Measurements from ENCODE around the gene SAMD4A. TPM values are rescaled to one million over a fixed set of nuclear protein-coding genes. Genes with fewer than 3 reads are reported as not detected.

Gene SAMD4A
- total RNA-seq, 1 experiment from 2014 or later = 77.2 TPM

DNA sequence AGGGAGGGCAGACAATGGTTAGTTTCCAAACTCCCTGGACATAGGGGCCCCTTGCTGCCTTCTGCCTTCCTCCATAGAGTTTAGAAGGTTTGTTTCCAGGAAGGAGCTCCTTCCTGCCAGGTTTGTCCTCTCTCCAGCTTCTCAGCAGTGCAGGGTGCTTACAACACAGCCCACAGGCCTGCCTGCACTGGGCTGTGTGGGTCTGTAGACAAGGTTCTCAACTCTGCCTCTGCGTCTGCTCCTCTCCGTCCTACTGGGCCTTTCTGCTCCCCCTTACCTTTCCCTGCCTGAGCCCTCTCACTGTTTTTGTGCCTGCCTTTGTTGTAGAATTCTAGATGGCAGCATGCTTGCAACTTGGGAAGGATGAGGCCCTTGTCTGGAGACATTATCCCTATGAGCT is 124.0 kb downstream of the SAMD4A start:
- Histone ChIP-seq H2AFZ (ENCODE audit: low read length) (no peak overlapping the region), H3K9me3 (ENCODE audit: low read length) (no peaks in the 10 kb centered on the region), H3K27ac (ENCODE audit: low read length) (no peak overlapping the region), H3K4me2 (ENCODE audit: low read depth, low read length, poor library complexity, severe bottlenecking) (no peak overlapping the region), H3K9ac (ENCODE audit: low read length) (no peak overlapping the region), H4K20me1 (ENCODE audit: insufficient read depth, low read depth, low read length) (no peaks in the 10 kb centered on the region; the same call in 1 of the 2 replicates), H3K9me2 (replicated peaks; ENCODE audit: insufficient read depth, low read length) (no peaks in the 10 kb centered on the region), H3K27me3 (ENCODE audit: low read length) (no peaks in the 10 kb centered on the region), H3K4me1 (ENCODE audit: low read length) (peaks cover 4% of the 10 kb centered on the region), H3K36me3 (ENCODE audit: insufficient read depth, low read length) (peaks cover 25% of the 10 kb centered on the region), H3K79me2 (ENCODE audit: low read length) (peaks cover 97% of the 10 kb centered on the region), H3K4me3 (ENCODE audit: low read length) (no peak overlapping the region)
- DNase-seq = no peak

DNA sequence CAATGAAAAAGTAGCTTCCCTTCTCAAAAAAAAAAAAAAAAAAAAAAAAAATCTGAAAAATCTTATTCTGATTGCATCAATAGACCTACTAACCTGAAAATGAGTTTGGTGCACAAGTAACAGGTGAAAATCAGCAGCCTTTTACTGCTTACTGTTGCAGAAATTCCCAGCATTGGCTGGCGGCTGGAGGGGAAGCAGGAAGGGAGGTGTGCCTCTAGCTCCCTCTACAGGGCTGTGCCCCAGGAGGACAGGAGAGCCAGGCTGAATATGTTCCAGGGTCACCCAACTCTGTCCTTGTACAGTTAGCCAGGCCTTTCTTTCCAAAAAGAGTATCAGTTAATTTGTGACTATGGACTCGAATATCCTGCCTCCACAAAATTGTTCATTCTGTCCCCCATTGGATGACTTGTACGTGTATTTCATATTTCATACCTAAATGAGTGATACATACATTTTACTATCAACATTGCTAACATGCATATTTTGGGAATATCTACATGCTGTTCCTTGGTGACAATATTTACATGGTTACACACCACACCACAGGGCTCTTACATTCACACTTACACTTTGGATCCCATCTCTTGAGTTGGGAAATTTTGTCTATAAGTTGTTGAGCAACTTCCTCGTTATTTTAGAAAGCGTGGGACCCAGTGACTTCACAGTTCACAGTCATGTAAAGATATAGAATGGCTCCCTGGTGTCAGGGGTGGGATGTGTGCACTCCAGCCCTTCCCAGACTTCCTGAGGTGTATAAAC is 124.8 kb downstream of the SAMD4A start:
- Histone ChIP-seq H3K9ac (ENCODE audit: low read length) (no peak overlapping the region), H3K4me1 (ENCODE audit: low read length) (peaks cover 8% of the 10 kb centered on the region), H3K4me2 (ENCODE audit: low read depth, low read length, poor library complexity, severe bottlenecking) (no peak overlapping the region), H3K9me3 (ENCODE audit: low read length) (no peaks in the 10 kb centered on the region), H2AFZ (ENCODE audit: low read length) (no peak overlapping the region), H4K20me1 (ENCODE audit: insufficient read depth, low read depth, low read length) (no peaks in the 10 kb centered on the region; the same call in 1 of the 2 replicates), H3K36me3 (ENCODE audit: insufficient read depth, low read length) (peaks cover 25% of the 10 kb centered on the region), H3K9me2 (replicated peaks; ENCODE audit: insufficient read depth, low read length) (no peaks in the 10 kb centered on the region), H3K27ac (ENCODE audit: low read length) (no peak overlapping the region), H3K79me2 (ENCODE audit: low read length) (peaks cover 97% of the 10 kb centered on the region), H3K27me3 (ENCODE audit: low read length) (no peaks in the 10 kb centered on the region), H3K4me3 (ENCODE audit: low read length) (no peak overlapping the region)
- DNase-seq = peak; percentile 82

DNA sequence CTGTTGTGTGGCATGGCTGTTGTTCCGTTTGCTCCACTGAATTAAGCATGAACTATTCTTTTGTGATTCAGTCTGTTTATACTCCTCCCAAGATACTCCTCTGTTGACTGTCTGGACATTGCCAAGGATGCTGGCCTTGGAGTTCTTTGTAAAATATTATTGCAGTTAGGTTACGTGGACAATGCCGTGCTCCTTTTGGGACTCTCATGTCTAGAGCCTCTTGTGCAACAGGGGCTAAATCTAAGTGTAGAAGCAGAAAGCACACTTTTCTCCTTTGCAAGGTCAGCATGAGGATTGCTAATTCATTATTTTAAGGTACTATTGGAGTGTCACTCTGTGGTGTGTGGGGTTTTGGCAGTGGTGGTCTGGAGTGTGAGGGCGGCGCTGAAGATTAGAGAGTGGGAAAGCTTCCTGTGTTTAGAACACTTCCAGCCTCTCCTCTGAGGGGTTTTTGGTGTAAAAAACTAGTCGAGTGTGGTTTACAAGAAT is 125.4 kb downstream of the SAMD4A start:
- H3K79me2 ChIP-seq (ENCODE audit: low read length) = peaks cover 97% of the 10 kb centered on the region
- H4K20me1 ChIP-seq (ENCODE audit: insufficient read depth, low read depth, low read length) = no peaks in the 10 kb centered on the region; the same call in 1 of the 2 replicates
- H3K36me3 ChIP-seq (ENCODE audit: insufficient read depth, low read length) = peaks cover 25% of the 10 kb centered on the region
- no peak overlapping the region for H3K9ac ChIP-seq (ENCODE audit: low read length)
- no peaks in the 10 kb centered on the region for H3K9me2 ChIP-seq (replicated peaks; ENCODE audit: insufficient read depth, low read length)
- H3K9me3 ChIP-seq (ENCODE audit: low read length) = no peaks in the 10 kb centered on the region
- H3K4me3 ChIP-seq (ENCODE audit: low read length) = no peak overlapping the region
- no peak overlapping the region for H3K4me2 ChIP-seq (ENCODE audit: low read depth, low read length, poor library complexity, severe bottlenecking)
- no peaks in the 10 kb centered on the region for H3K27me3 ChIP-seq (ENCODE audit: low read length)
- DNase-seq = no peak
- peaks cover 13% of the 10 kb centered on the region for H3K4me1 ChIP-seq (ENCODE audit: low read length)
- no peak overlapping the region for H3K27ac ChIP-seq (ENCODE audit: low read length)
- no peak overlapping the region for H2AFZ ChIP-seq (ENCODE audit: low read length)

DNA sequence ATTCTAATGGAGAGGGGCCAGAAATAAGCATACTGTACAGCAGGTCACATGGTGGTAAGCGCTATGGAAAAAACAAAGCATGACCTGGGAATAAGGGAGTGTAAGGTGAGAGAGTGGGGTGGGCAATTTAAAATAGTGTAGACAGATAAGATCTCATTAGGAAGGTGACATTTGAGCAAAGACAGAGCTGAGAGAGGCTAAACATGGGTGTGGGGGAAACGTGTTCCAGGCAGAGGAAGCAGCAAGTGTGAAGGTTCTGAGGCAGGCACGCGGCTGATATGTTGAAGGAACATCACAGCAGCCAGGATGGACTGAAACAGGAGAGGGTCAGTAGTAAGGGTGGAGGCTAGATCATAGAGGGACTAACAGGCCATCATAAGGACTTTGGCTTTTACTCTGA is 126.8 kb downstream of the SAMD4A start:
- no peak for DNase-seq
- no peak overlapping the region for H3K9ac ChIP-seq (ENCODE audit: low read length)
- peaks cover 25% of the 10 kb centered on the region for H3K36me3 ChIP-seq (ENCODE audit: insufficient read depth, low read length)
- no peaks in the 10 kb centered on the region for H3K9me3 ChIP-seq (ENCODE audit: low read length)
- peaks cover 96% of the 10 kb centered on the region for H3K79me2 ChIP-seq (ENCODE audit: low read length)
- H3K4me3 ChIP-seq (ENCODE audit: low read length) = no peak overlapping the region
- H2AFZ ChIP-seq (ENCODE audit: low read length) = no peak overlapping the region
- no peaks in the 10 kb centered on the region for H3K27me3 ChIP-seq (ENCODE audit: low read length)
- H3K4me1 ChIP-seq (ENCODE audit: low read length) = peaks cover 25% of the 10 kb centered on the region
- no peak overlapping the region for H3K27ac ChIP-seq (ENCODE audit: low read length)
- no peaks in the 10 kb centered on the region for H3K9me2 ChIP-seq (replicated peaks; ENCODE audit: insufficient read depth, low read length)
- H3K4me2 ChIP-seq (ENCODE audit: low read depth, low read length, poor library complexity, severe bottlenecking) = no peak overlapping the region
- no peaks in the 10 kb centered on the region; the same call in 1 of the 2 replicates for H4K20me1 ChIP-seq (ENCODE audit: insufficient read depth, low read depth, low read length)

DNA sequence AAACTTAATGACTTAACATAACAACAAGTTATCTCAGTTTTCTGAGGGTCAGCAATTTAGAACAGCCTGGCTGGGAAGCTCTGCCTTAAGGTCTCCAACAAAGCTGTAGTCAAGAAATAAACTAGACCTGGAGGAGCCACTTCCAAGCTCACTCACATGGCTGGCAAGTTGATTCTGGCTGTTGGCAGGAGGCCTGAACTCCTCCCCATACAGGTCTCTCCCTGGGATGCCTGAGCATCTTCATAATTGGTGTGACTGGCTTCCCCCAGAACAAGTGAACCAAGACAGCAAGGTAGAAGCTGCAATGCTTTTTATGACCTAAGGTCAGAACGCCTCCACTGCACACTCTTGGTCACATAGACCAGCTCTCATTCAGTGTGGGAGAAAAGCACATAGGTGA is 128.3 kb downstream of the SAMD4A start:
- peaks cover 95% of the 10 kb centered on the region for H3K79me2 ChIP-seq (ENCODE audit: low read length)
- H3K27me3 ChIP-seq (ENCODE audit: low read length) = no peaks in the 10 kb centered on the region
- no peaks in the 10 kb centered on the region; the same call in 1 of the 2 replicates for H4K20me1 ChIP-seq (ENCODE audit: insufficient read depth, low read depth, low read length)
- no peak overlapping the region for H3K9ac ChIP-seq (ENCODE audit: low read length)
- H3K36me3 ChIP-seq (ENCODE audit: insufficient read depth, low read length) = peaks cover 31% of the 10 kb centered on the region
- no peaks in the 10 kb centered on the region for H3K9me2 ChIP-seq (replicated peaks; ENCODE audit: insufficient read depth, low read length)
- H3K4me2 ChIP-seq (ENCODE audit: low read depth, low read length, poor library complexity, severe bottlenecking) = no peak overlapping the region
- no peak overlapping the region for H3K4me3 ChIP-seq (ENCODE audit: low read length)
- H3K4me1 ChIP-seq (ENCODE audit: low read length) = peaks cover 30% of the 10 kb centered on the region
- no peak for DNase-seq
- no peaks in the 10 kb centered on the region for H3K9me3 ChIP-seq (ENCODE audit: low read length)
- H2AFZ ChIP-seq (ENCODE audit: low read length) = no peak overlapping the region
- H3K27ac ChIP-seq (ENCODE audit: low read length) = no peak overlapping the region

DNA sequence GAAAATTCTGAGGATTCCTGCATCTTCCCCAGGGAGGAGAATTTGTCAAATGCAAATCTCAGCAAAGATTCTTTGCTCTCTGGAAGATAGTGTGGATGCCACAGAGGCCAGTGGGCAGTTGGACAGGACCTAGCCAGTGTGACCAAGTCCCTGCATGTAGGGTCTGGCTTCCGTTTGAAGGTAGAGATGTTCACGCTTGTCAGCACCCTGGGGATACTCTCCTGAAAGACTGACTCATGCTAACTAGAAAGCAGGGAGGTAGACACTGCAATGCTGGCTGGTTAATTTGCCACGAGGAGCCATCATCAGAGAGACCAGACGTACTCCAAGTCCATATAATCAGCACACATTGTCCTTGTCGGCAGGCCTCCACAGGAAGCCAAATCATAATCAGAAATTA is 130.1 kb downstream of the SAMD4A start:
- H3K9me2 ChIP-seq (replicated peaks; ENCODE audit: insufficient read depth, low read length) = no peaks in the 10 kb centered on the region

DNA sequence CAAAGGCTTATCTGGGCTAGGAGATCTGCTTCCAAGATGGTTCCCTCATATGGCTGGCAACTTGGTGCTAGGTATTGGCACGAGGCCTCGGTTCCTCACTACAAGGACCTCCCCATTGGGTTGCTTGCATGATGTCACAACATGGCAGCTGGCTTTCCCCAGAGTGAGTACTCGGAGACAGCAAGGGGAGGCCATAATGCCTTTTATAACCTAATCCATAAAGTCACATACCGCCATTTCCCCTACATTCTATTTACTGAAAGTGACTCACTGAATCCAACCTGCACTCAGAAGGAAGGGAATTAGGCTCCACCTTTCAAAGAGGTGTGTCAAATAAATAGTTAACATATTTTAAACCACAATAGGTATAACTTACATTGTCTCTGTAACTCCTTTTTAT is 130.9 kb downstream of the SAMD4A start:
- Histone ChIP-seq H4K20me1 (ENCODE audit: insufficient read depth, low read depth, low read length) (no peaks in the 10 kb centered on the region), H3K27me3 (ENCODE audit: low read length) (no peaks in the 10 kb centered on the region), H3K4me2 (ENCODE audit: low read depth, low read length, poor library complexity, severe bottlenecking) (no peak overlapping the region), H3K4me3 (ENCODE audit: low read length) (no peak overlapping the region), H3K79me2 (ENCODE audit: low read length) (peaks cover 95% of the 10 kb centered on the region), H3K9ac (ENCODE audit: low read length) (no peak overlapping the region), H2AFZ (ENCODE audit: low read length) (no peak overlapping the region), H3K36me3 (ENCODE audit: insufficient read depth, low read length) (peaks cover 50% of the 10 kb centered on the region), H3K9me2 (replicated peaks; ENCODE audit: insufficient read depth, low read length) (no peaks in the 10 kb centered on the region), H3K4me1 (ENCODE audit: low read length) (peaks cover 30% of the 10 kb centered on the region), H3K27ac (ENCODE audit: low read length) (no peak overlapping the region), H3K9me3 (ENCODE audit: low read length) (no peaks in the 10 kb centered on the region)
- no peak for DNase-seq

More for the DNA sequence above, 130.1 kb downstream of the SAMD4A start:
- DNase-seq = no peak
- H3K36me3 ChIP-seq (ENCODE audit: insufficient read depth, low read length) = peaks cover 45% of the 10 kb centered on the region
- peaks cover 95% of the 10 kb centered on the region for H3K79me2 ChIP-seq (ENCODE audit: low read length)
- H4K20me1 ChIP-seq (ENCODE audit: insufficient read depth, low read depth, low read length) = no peaks in the 10 kb centered on the region
- H3K9me3 ChIP-seq (ENCODE audit: low read length) = no peaks in the 10 kb centered on the region
- H3K27ac ChIP-seq (ENCODE audit: low read length) = no peak overlapping the region
- H2AFZ ChIP-seq (ENCODE audit: low read length) = no peak overlapping the region
- no peak overlapping the region for H3K4me3 ChIP-seq (ENCODE audit: low read length)
- H3K4me1 ChIP-seq (ENCODE audit: low read length) = peaks cover 30% of the 10 kb centered on the region
- H3K27me3 ChIP-seq (ENCODE audit: low read length) = no peaks in the 10 kb centered on the region
- H3K4me2 ChIP-seq (ENCODE audit: low read depth, low read length, poor library complexity, severe bottlenecking) = no peak overlapping the region
- no peak overlapping the region for H3K9ac ChIP-seq (ENCODE audit: low read length)

DNA sequence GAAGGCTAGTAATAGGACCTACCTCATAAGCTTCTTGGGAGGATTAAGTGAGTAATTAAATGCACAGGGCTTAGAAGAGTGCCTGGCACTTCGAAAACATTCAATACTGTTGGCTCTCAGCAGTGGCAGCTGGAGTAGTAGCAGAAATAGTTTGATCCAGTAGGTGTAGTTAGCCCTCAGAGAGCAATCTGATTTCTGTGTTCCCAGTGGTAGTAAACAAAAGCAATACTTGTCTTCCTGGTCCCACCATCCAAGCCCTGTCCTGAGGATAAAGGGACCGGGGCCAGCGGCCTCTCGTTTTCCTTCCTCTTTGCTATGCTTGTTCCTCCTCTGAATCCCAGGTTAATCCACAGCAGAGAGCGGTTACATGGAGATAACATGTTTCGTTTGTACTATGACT is 131.6 kb downstream of the SAMD4A start:
- no peak for DNase-seq
- Histone ChIP-seq H3K27ac (ENCODE audit: low read length) (no peak overlapping the region), H3K27me3 (ENCODE audit: low read length) (no peaks in the 10 kb centered on the region), H3K9me3 (ENCODE audit: low read length) (no peaks in the 10 kb centered on the region), H3K4me2 (ENCODE audit: low read depth, low read length, poor library complexity, severe bottlenecking) (no peak overlapping the region), H3K4me3 (ENCODE audit: low read length) (no peak overlapping the region), H2AFZ (ENCODE audit: low read length) (no peak overlapping the region), H3K4me1 (ENCODE audit: low read length) (peaks cover 30% of the 10 kb centered on the region), H3K36me3 (ENCODE audit: insufficient read depth, low read length) (peaks cover 47% of the 10 kb centered on the region), H4K20me1 (ENCODE audit: insufficient read depth, low read depth, low read length) (no peaks in the 10 kb centered on the region), H3K9me2 (replicated peaks; ENCODE audit: insufficient read depth, low read length) (no peaks in the 10 kb centered on the region), H3K79me2 (ENCODE audit: low read length) (peaks cover 95% of the 10 kb centered on the region), H3K9ac (ENCODE audit: low read length) (no peak overlapping the region)

All from Karpas-422 (cell line).